Subcutaneous adipose tissue (tissue), 4 donors: ENCODE results near the gene ADRB2. TPM values are rescaled to one million over a fixed set of nuclear protein-coding genes. Genes with fewer than 3 reads are reported as not detected.

Experiments
- total RNA-seq, 4 donors: library from RNA; depleted of rRNA; stranded (reverse); fragments of >200 nt; gene quantifications; one replicate each; pipeline ENCODE4 v1.1.0, GENCODE V29; 2016
- TF ChIP-seq, protein P1 (sequence below): fragments of 450-650 bp; IDR thresholded peaks from one replicate; pipeline ENCODE4 v1.5.1; 2016; ENCODE audit warnings: low read depth, mild to moderate bottlenecking, control low read depth, antibody characterized with exemption, moderate library complexity

The ADRB2 gene
- total RNA-seq, 4 donors from 2014 or later = 23.1 to 60.0 (median 38.9) TPM

GRCh38 chr5:148831590-148832565 lies 5.5 kb downstream of the ADRB2 start:
- TF ChIP-seq, protein P1, sequence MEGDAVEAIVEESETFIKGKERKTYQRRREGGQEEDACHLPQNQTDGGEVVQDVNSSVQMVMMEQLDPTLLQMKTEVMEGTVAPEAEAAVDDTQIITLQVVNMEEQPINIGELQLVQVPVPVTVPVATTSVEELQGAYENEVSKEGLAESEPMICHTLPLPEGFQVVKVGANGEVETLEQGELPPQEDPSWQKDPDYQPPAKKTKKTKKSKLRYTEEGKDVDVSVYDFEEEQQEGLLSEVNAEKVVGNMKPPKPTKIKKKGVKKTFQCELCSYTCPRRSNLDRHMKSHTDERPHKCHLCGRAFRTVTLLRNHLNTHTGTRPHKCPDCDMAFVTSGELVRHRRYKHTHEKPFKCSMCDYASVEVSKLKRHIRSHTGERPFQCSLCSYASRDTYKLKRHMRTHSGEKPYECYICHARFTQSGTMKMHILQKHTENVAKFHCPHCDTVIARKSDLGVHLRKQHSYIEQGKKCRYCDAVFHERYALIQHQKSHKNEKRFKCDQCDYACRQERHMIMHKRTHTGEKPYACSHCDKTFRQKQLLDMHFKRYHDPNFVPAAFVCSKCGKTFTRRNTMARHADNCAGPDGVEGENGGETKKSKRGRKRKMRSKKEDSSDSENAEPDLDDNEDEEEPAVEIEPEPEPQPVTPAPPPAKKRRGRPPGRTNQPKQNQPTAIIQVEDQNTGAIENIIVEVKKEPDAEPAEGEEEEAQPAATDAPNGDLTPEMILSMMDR = no peak

DNA sequence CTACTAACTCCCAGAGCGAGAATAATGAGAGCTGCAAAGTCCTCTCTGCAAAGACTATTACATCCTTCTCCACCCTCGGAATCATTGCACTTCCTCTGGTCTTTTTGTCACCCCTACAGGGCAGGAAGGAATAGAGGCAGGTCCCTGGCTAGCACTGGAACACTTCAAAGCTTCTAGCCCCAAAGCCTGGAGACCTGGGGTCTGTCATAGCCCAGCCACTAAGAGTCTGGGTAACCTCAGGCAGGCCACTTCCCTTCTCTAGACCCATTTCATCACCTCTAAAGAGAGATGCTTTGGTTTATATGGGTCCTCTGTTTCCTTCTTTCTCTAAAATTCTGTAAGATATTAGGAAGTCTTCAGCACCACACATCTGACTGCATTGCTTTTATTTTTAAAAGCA lies 6.7 kb downstream of the ADRB2 start:
- TF ChIP-seq, protein P1 = no peak

- TF ChIP-seq, protein P1 = no peak
Observed at GRCh38 chr5:148833925-148834324, 7.5 kb downstream of the ADRB2 start.

DNA sequence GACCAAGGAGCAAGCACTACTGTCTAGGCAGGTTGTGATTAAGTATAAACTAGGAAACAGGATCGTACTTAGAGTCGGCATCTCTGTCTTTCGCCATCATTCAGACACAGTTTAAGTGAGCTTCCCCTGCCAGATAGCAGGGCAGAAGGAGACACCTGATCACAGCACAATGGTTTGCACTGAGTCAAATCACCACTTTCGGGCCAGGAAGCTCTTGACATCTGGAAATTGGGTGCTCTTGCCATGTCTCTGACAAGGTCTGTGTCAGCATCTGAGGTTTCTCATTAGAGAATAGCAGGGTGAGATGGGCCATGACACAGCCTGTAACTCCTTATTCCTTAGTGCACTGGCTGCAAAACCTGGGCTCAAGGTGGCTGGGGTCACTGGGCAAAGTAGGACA lies 8.3 kb downstream of the ADRB2 start:
- TF ChIP-seq, protein P1 = no peak

DNA sequence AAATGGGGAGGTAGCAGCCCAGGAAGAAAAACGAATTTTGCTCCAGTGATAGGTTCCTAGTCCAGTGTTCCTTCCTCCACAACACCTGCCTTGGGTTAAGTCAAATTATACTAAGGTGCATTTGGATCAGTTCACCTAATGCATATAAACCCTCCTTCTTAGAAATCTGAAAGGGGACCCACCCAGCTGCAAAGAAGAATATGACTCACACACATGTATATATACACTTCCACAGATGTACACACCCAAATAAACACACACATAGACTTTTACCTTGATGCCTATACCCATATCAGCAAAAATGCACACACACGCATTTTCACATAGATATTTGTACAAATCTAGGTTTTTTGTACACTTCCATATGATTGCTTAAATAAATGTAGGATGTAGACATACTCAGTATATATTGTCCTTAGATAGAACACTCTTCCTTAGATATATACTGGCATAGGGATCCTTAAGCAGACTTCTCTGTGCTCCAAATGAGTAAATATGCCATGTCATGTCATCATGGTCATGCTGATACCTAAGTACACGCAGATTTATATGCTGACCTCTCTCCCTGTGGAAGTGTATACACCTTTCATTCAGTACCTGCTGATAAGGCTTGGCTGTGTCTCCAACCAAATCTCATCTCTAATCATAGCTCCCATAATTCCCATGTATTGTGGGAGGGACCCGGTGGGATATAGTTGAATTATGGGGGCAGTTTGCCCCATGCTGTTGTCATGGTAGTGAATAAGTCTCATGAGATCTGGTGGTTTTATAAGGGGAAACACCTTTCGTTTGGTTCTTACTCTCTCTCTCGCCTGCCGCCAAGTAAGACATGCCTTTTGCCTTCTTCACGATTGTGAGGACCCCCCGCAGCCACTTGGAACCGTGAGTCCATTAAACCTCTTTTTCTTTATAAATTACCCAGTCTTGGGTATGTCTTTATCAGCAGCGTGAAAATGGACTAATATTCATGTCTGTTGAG lies 10.2 kb downstream of the ADRB2 start:
- TF ChIP-seq, protein P1 = no peak

GRCh38 chr5:148837383-148837782 lies 11.0 kb downstream of the ADRB2 start:
- TF ChIP-seq, protein P1 = no peak
